Glutamatergic neuron (in vitro differentiated cells): Measurements from ENCODE around the gene CACNA1C. TPM values are rescaled to one million over a fixed set of nuclear protein-coding genes. Genes with fewer than 3 reads are reported as not detected.

ENCODE experiments used
- DNase-seq: peaks from one replicate; pipeline ENCODE4 v3.0.0; 2022
- H3K27ac Mint-ChIP-seq: one replicate; pipeline ENCODE4 v1.8.0; 2020; ENCODE audit warnings: mild to moderate bottlenecking, mixed read lengths, inconsistent platforms; ENCODE audit not compliant: unreplicated experiment
- H3K27me3 Mint-ChIP-seq: one replicate; pipeline ENCODE4 v1.8.0; 2020; ENCODE audit warnings: mild to moderate bottlenecking, moderate library complexity, mixed read lengths, inconsistent platforms; ENCODE audit not compliant: unreplicated experiment
- H3K36me3 Mint-ChIP-seq: one replicate; pipeline ENCODE4 v1.8.0; 2020; ENCODE audit warnings: mild to moderate bottlenecking, mixed read lengths, inconsistent platforms; ENCODE audit not compliant: unreplicated experiment
- H3K4me1 Mint-ChIP-seq: one replicate; pipeline ENCODE4 v1.8.0; 2020; ENCODE audit warnings: mild to moderate bottlenecking, low read depth, mixed read lengths, inconsistent platforms; ENCODE audit not compliant: unreplicated experiment
- H3K4me3 Mint-ChIP-seq: one replicate; pipeline ENCODE4 v1.8.0; 2020; ENCODE audit warnings: mild to moderate bottlenecking, mixed read lengths, inconsistent platforms; ENCODE audit not compliant: unreplicated experiment
- H3K9me3 Mint-ChIP-seq: one replicate; pipeline ENCODE4 v1.8.0; 2020; ENCODE audit warnings: mild to moderate bottlenecking, moderate library complexity, mixed read lengths, inconsistent platforms; ENCODE audit not compliant: unreplicated experiment
- total RNA-seq: library from RNA; stranded (reverse); fragmentation: NEBNext Ultra II Directional; extraction: Animal tissue kit (Norgen Biotek cat#: 25700); gene quantifications from one replicate; pipeline ENCODE4 v1.2.1, GENCODE V29; 2021; ENCODE audit not compliant: unreplicated experiment
- TF ChIP-seq, protein P1 (sequence below): fragments of 200-600 bp; sonication (generic); IDR thresholded peaks from one replicate; pipeline ENCODE4 v1.5.0; 2021; ENCODE audit not compliant: partially characterized antibody, unreplicated experiment

Gene CACNA1C
- total RNA-seq, 1 donor from 2014 or later: 11.0 TPM

DNA sequence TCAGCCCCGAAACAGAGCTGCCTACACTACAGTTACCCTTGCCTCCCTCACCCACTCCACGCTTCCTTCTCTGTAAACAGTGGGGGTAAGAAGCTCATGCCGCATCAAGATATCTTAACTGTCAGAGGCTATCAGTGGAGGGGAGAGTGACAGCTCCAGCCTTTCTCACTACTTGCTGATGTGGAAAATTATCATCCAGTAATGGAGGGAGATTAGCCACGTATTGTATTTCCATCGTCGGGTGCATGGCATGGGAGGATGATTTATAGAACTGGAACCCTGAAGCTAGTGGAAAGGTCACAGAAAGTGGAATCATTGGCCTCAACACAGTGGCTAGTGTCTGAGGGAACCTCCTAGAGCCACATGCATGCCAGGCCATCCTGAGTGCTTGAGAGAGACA is 471.1 kb downstream of the CACNA1C start:
- H3K27ac Mint-ChIP-seq: no peak overlapping the region
- peaks cover 3% of the 10 kb centered on the region for H3K4me1 Mint-ChIP-seq
- peaks cover 6% of the 10 kb centered on the region for H3K9me3 Mint-ChIP-seq
- peaks cover 9% of the 10 kb centered on the region for H3K27me3 Mint-ChIP-seq
- H3K36me3 Mint-ChIP-seq: no peaks in the 10 kb centered on the region
- no peak for DNase-seq
- H3K4me3 Mint-ChIP-seq: no peak overlapping the region
- TF ChIP-seq, protein P1, sequence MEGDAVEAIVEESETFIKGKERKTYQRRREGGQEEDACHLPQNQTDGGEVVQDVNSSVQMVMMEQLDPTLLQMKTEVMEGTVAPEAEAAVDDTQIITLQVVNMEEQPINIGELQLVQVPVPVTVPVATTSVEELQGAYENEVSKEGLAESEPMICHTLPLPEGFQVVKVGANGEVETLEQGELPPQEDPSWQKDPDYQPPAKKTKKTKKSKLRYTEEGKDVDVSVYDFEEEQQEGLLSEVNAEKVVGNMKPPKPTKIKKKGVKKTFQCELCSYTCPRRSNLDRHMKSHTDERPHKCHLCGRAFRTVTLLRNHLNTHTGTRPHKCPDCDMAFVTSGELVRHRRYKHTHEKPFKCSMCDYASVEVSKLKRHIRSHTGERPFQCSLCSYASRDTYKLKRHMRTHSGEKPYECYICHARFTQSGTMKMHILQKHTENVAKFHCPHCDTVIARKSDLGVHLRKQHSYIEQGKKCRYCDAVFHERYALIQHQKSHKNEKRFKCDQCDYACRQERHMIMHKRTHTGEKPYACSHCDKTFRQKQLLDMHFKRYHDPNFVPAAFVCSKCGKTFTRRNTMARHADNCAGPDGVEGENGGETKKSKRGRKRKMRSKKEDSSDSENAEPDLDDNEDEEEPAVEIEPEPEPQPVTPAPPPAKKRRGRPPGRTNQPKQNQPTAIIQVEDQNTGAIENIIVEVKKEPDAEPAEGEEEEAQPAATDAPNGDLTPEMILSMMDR: no peak

DNA sequence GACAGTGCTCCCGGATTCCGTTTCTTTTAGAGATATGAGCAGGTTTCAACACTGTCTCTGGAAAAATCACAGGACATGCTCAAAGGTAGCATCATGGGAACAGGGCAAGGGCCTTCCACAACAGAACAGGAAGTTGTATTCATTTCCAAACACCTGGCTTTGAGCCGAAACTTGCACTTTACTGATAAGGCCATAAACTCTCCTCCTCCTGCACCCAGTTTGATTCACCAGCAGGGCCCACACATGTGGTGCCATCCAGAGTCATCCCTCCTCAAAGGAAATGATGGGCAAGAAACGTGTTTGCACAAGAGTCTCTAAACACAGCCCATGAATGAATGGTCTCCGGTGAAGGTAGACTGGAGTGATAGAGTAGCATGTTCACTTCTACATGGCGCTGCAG is 473.6 kb downstream of the CACNA1C start:
- DNase-seq: no peak
- TF ChIP-seq, protein P1: no peak
- H3K36me3 Mint-ChIP-seq: no peaks in the 10 kb centered on the region
- peaks cover 3% of the 10 kb centered on the region for H3K4me1 Mint-ChIP-seq
- H3K27ac Mint-ChIP-seq: no peak overlapping the region
- H3K27me3 Mint-ChIP-seq: peaks cover 7% of the 10 kb centered on the region
- no peak overlapping the region for H3K4me3 Mint-ChIP-seq
- H3K9me3 Mint-ChIP-seq: peaks cover 6% of the 10 kb centered on the region

DNA sequence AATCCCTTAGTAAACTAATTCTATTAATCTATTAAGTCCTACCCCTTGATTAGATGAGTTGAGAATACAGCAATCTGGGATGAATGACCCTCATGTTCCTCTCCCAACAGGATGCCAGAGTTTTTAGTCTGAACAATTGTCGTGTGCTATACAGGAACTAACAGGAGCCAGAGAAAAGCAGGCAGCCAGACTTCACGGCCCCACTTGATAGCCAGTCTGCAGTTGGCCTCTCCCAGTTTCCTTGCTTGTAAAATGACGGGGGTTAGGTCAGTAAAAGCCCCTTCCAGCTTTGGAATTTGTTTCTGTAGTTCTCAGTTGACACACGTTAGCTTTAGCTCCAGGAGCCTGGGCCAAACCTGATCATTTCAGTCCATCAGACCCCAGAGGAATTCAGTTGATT is 475.2 kb downstream of the CACNA1C start:
- DNase-seq: no peak
- H3K9me3 Mint-ChIP-seq: no peaks in the 10 kb centered on the region
- TF ChIP-seq, protein P1: no peak
- no peaks in the 10 kb centered on the region for H3K36me3 Mint-ChIP-seq
- no peak overlapping the region for H3K4me3 Mint-ChIP-seq
- H3K27ac Mint-ChIP-seq: no peak overlapping the region
- peaks cover 6% of the 10 kb centered on the region for H3K27me3 Mint-ChIP-seq
- peaks cover 10% of the 10 kb centered on the region for H3K4me1 Mint-ChIP-seq

DNA sequence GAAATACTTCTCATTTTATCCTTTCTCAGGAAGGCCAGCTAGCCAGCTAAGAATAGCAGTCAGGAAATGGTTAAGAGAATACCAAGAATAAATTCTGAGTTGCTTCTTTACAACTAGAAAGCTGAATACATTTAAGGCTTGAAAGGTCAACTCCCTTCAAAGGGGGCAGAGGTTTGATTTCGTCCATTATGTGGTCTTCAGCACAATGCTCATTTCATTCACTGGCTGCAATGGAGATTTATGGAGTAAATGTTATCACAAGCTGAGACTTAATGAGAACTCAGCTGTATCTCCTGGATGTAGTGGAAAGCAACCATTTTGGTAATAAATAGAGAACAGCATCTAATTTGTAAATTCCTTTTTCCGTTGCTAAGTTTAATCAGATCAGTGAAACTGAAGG is 477.0 kb downstream of the CACNA1C start:
- TF ChIP-seq, protein P1: no peak
- no peaks in the 10 kb centered on the region for H3K9me3 Mint-ChIP-seq
- peaks cover 12% of the 10 kb centered on the region for H3K4me1 Mint-ChIP-seq
- H3K36me3 Mint-ChIP-seq: no peaks in the 10 kb centered on the region
- H3K4me3 Mint-ChIP-seq: no peak overlapping the region
- H3K27ac Mint-ChIP-seq: no peak overlapping the region
- DNase-seq: no peak
- peaks cover 8% of the 10 kb centered on the region for H3K27me3 Mint-ChIP-seq

DNA sequence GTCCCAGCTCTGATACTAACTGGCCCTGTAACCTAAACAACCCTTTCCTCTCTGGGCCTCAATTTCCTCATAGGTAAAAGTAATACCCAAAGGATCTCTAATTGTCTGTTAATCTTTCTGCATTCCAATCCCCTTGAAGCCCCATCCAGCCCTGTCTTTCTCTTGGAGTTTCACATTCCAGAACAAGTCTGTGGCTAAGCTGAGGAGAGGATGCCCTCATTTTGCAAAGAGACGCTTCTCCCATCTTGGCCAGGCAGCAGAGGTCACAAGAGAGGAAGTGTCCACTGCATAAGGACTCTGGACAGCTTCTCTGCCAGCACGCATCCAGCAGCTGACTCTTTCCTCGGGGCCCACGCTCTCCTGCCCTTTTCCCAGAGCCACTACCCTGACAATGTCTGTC is 478.6 kb downstream of the CACNA1C start:
- no peak for DNase-seq
- Mint-ChIP-seq H3K27me3 (peaks cover 7% of the 10 kb centered on the region), H3K27ac (no peak overlapping the region), H3K4me3 (no peak overlapping the region), H3K36me3 (no peaks in the 10 kb centered on the region), H3K4me1 (peaks cover 18% of the 10 kb centered on the region), H3K9me3 (no peaks in the 10 kb centered on the region)
- TF ChIP-seq, protein P1: no peak
